Astrocyte (in vitro differentiated cells and primary cell): ENCODE data around the gene ANKRD33B. TPM values are rescaled to one million over a fixed set of nuclear protein-coding genes. Genes with fewer than 3 reads are reported as not detected.

Experiments
- DNase-seq: peaks from one replicate; pipeline ENCODE4 v3.0.0-alpha.2; 2010; ENCODE audit warnings: low read depth
- FAIRE-seq: peaks from 2 replicates; lab custom pipeline; 2011; peaks lifted over from hg19 to GRCh38; lab: Jason Lieb, UNC
- H2AFZ ChIP-seq: 2 replicates; pipeline ENCODE4 v1.6.0; 2012; ENCODE audit warnings: low read depth, low read length, inconsistent platforms
- H3K27ac ChIP-seq: 2 replicates; pipeline ENCODE4 v1.5.1; 2011; ENCODE audit warnings: low read depth, low read length, inconsistent platforms
- H3K27me3 ChIP-seq: 2 replicates; pipeline ENCODE4 v1.6.0; 2011; ENCODE audit warnings: low read length, inconsistent platforms; ENCODE audit not compliant: insufficient read depth
- H3K36me3 ChIP-seq: 2 replicates; pipeline ENCODE4 v1.5.1; 2011; ENCODE audit warnings: low read length, inconsistent platforms; ENCODE audit not compliant: insufficient read depth
- H3K4me1 ChIP-seq: 2 replicates; pipeline ENCODE4 v1.5.1; 2011; ENCODE audit warnings: low read length, inconsistent platforms; ENCODE audit not compliant: insufficient read depth
- H3K4me2 ChIP-seq: 2 replicates; pipeline ENCODE4 v1.6.0; 2012; ENCODE audit warnings: low read length, inconsistent platforms
- H3K4me3 ChIP-seq: 2 replicates; pipeline ENCODE4 v1.5.1; 2011; ENCODE audit warnings: low read depth, mild to moderate bottlenecking, low read length, inconsistent platforms; ENCODE audit not compliant: insufficient read depth
- H3K79me2 ChIP-seq: 2 replicates; pipeline ENCODE4 v1.6.0; 2012; ENCODE audit warnings: mild to moderate bottlenecking, low read length, inconsistent platforms; ENCODE audit not compliant: insufficient read depth
- H3K9ac ChIP-seq: 2 replicates; pipeline ENCODE4 v1.6.0; 2012; ENCODE audit warnings: mild to moderate bottlenecking, low read length, inconsistent platforms
- H3K9me3 ChIP-seq: 2 replicates; pipeline ENCODE4 v1.5.1; 2012; ENCODE audit warnings: low read depth, mild to moderate bottlenecking, low read length, inconsistent platforms; ENCODE audit not compliant: insufficient read depth
- H4K20me1 ChIP-seq: 2 replicates; pipeline ENCODE4 v1.6.0; 2012; ENCODE audit warnings: low read length, inconsistent platforms; ENCODE audit not compliant: insufficient read depth
- H3K27ac Mint-ChIP-seq: one replicate; pipeline ENCODE4 v1.8.0; 2021; ENCODE audit warnings: mild to moderate bottlenecking, mixed read lengths; ENCODE audit not compliant: unreplicated experiment
- H3K27me3 Mint-ChIP-seq: one replicate; pipeline ENCODE4 v1.8.0; 2021; ENCODE audit warnings: low read depth, mixed read lengths; ENCODE audit not compliant: unreplicated experiment
- H3K36me3 Mint-ChIP-seq: one replicate; pipeline ENCODE4 v1.8.0; 2021; ENCODE audit warnings: low read depth, mixed read lengths; ENCODE audit not compliant: unreplicated experiment
- H3K4me1 Mint-ChIP-seq: one replicate; pipeline ENCODE4 v1.8.0; 2021; ENCODE audit warnings: low read depth, mixed read lengths; ENCODE audit not compliant: unreplicated experiment
- H3K4me3 Mint-ChIP-seq: one replicate; pipeline ENCODE4 v1.8.0; 2021; ENCODE audit warnings: mild to moderate bottlenecking, moderate library complexity, mixed read lengths; ENCODE audit not compliant: unreplicated experiment
- H3K9me3 Mint-ChIP-seq: one replicate; pipeline ENCODE4 v1.8.0; 2021; ENCODE audit warnings: mild to moderate bottlenecking, mixed read lengths; ENCODE audit not compliant: unreplicated experiment
- EZH2 ChIP-seq: IDR thresholded peaks from 2 replicates; pipeline ENCODE4 v1.6.1; 2012; ENCODE audit warnings: mild to moderate bottlenecking, low read length, inconsistent platforms; ENCODE audit not compliant: insufficient read depth
- total RNA-seq: library from RNA; stranded (reverse); gene quantifications from 2 replicates; pipeline ENCODE4 v1.2.1, GENCODE V29; 2021
- TF ChIP-seq, protein P1 (sequence below): IDR thresholded peaks from 2 replicates; pipeline ENCODE4 v1.5.1; 2011; ENCODE audit warnings: low read depth, mild to moderate bottlenecking, inconsistent platforms, low read length, moderate library complexity; ENCODE audit not compliant: insufficient read depth

Gene ANKRD33B
- total RNA-seq, 1 donor from 2014 or later = 22.7 TPM

DNA sequence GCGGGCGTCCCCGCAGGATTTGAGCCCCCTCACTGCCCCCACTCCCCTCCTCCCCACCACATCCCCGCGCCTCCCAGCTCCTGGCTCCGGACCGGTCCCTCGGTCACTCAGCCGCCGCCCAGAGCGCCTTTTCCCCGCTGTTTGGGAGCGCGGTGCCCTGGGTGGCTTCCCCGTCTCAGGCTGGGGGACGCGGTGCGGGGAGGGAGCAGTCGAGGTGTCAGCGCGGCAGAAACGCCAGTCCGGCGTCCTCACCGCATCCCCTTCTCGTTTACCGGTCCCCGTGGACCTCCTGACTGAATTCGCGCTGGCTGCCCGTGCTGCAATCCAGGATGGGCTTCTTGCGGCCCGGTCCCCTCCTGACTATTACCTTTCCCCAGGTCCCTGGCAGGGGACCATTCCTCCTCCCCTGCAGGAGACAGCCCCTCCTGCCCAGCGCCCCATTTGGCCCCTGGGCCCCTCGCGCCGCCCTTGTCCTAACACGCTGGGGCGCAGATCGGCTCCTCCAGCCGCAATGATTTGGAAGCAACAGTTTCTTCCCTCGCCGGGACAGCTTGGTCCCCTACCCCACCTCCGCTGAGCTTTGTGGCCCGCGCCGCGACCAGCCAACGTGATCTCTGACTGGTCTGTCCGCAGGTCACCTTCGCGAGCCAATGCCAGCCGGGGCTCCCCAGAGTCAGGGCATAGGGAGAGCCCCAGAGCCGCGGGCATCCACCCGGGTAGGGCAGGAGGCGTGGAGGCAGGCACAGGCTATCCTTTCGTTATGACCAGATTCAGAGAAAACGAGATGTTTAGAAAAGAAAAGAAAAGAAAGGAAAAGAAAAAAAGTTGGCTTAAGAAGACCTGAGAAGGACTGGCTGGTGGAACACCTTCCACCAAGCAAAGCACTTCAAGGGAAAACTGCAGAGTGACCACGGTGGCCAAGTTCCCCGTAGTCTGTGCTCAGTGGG is 1.2 kb downstream of the ANKRD33B start:
- H3K36me3 ChIP-seq = no peaks in the 10 kb centered on the region
- Mint-ChIP-seq H3K4me1 (peaks cover 28% of the 10 kb centered on the region), H3K9me3 (no peaks in the 10 kb centered on the region), H3K27me3 (no peaks in the 10 kb centered on the region), H3K4me3 (peak overlapping the region; percentile 94), H3K27ac (peak overlapping the region; percentile 83), H3K36me3 (no peaks in the 10 kb centered on the region)
- DNase-seq (no peak), FAIRE-seq (no peak)
- H3K9me3 ChIP-seq = no peaks in the 10 kb centered on the region
- TF ChIP-seq EZH2 = no peak
- TF ChIP-seq, protein P1, sequence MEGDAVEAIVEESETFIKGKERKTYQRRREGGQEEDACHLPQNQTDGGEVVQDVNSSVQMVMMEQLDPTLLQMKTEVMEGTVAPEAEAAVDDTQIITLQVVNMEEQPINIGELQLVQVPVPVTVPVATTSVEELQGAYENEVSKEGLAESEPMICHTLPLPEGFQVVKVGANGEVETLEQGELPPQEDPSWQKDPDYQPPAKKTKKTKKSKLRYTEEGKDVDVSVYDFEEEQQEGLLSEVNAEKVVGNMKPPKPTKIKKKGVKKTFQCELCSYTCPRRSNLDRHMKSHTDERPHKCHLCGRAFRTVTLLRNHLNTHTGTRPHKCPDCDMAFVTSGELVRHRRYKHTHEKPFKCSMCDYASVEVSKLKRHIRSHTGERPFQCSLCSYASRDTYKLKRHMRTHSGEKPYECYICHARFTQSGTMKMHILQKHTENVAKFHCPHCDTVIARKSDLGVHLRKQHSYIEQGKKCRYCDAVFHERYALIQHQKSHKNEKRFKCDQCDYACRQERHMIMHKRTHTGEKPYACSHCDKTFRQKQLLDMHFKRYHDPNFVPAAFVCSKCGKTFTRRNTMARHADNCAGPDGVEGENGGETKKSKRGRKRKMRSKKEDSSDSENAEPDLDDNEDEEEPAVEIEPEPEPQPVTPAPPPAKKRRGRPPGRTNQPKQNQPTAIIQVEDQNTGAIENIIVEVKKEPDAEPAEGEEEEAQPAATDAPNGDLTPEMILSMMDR = no peak
- peak overlapping the region; percentile 92 for H3K4me2 ChIP-seq
- H3K27ac ChIP-seq = no peak overlapping the region
- H3K4me1 ChIP-seq = peaks cover 10% of the 10 kb centered on the region
- peak overlapping the region; percentile 86 for H3K9ac ChIP-seq
- H4K20me1 ChIP-seq = peaks cover 41% of the 10 kb centered on the region
- peak overlapping the region; percentile 68 for H3K4me3 ChIP-seq
- peaks cover 13% of the 10 kb centered on the region for H3K79me2 ChIP-seq
- H2AFZ ChIP-seq = peak overlapping the region; percentile 87
- no peaks in the 10 kb centered on the region for H3K27me3 ChIP-seq

DNA sequence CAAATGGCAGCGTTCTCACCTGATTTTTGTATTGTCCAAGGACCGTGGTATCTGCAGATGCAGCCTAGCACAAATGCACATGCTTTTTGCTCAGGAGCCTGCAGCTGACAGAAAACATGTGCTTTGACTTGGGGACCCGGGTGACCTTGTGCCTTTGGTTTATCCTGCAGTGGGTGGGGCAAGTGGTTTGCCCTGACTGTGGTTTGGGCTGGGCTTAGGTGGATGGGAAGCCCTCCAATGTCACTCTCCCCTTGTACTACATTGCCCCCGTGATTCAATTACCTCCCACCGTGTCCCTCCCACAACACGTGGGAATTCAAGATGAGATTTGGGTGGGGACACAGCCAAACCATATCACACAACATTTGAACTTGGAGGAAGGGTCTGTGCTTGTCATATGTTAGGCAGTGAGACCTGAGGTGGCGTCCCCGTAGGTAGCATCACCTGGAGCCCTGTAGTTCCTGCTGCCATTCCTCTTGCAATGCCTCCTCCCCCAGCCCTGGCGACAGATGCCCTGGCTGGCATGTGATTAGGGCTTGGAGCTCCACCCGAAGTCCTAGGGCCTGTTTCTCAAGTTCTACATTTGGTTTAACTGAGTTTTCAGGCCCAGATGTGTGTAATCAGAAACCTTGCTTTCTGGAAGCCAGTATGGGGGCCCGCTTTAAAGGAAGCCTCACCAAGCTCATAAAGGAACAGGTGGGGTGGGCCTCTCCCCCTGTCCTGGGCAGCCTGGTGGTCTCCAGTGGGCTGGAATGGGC is 2.1 kb downstream of the ANKRD33B start:
- Mint-ChIP-seq H3K27ac (peak overlapping the region; percentile 59), H3K4me1 (peaks cover 24% of the 10 kb centered on the region), H3K36me3 (no peaks in the 10 kb centered on the region), H3K27me3 (no peaks in the 10 kb centered on the region), H3K9me3 (no peaks in the 10 kb centered on the region), H3K4me3 (peak overlapping the region; percentile 94)
- Histone ChIP-seq H2AFZ (no peak overlapping the region), H3K27me3 (no peaks in the 10 kb centered on the region), H3K4me1 (peaks cover 10% of the 10 kb centered on the region), H3K27ac (no peak overlapping the region), H3K9me3 (no peaks in the 10 kb centered on the region), H3K9ac (no peak overlapping the region), H3K4me2 (peak overlapping the region; percentile 92), H3K4me3 (peak overlapping the region; percentile 68), H4K20me1 (peaks cover 41% of the 10 kb centered on the region), H3K36me3 (no peaks in the 10 kb centered on the region), H3K79me2 (peaks cover 13% of the 10 kb centered on the region)
- no peak for DNase-seq
- FAIRE-seq = no peak
- TF ChIP-seq EZH2 = no peak

DNA sequence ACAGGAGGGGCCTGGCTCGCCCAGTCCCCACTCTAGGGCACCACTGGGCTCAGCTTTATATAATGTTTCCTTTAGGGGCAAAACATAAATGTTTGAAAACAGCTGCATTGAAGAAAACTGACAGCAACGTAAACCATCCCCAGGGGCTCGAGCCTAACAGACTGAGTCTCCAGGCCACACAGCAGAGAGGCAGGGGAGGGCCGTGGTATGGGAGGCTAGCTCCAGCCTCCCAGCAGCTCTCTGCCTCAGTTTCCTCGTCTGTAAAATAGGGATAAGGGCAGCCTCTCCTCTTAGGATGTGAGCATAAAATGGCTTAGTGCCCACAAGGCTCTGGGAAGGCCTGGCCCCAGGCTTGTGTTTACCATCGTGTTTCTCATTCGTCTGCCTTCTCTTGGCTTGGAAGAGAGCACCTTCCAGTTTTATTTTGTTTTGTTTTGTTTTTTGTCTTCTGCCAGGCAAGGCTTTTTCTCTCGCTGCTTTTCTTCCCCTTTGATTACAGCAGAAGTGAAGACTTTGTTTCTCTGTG is 2.7 kb downstream of the ANKRD33B start:
- Histone ChIP-seq H3K36me3 (no peaks in the 10 kb centered on the region), H3K4me2 (peak overlapping the region; percentile 92), H3K4me3 (no peak overlapping the region), H3K27ac (no peak overlapping the region), H4K20me1 (peaks cover 41% of the 10 kb centered on the region), H3K9me3 (no peaks in the 10 kb centered on the region), H3K9ac (peak overlapping the region; percentile 6), H3K4me1 (peaks cover 10% of the 10 kb centered on the region), H3K79me2 (peaks cover 13% of the 10 kb centered on the region), H3K27me3 (no peaks in the 10 kb centered on the region), H2AFZ (no peak overlapping the region)
- Mint-ChIP-seq H3K4me1 (peaks cover 24% of the 10 kb centered on the region), H3K36me3 (peaks cover 1% of the 10 kb centered on the region), H3K9me3 (no peaks in the 10 kb centered on the region), H3K27ac (peak overlapping the region; percentile 26), H3K27me3 (no peaks in the 10 kb centered on the region), H3K4me3 (peak overlapping the region; percentile 94)
- TF ChIP-seq, protein P1 = no peak
- TF ChIP-seq EZH2 = no peak
- FAIRE-seq = no peak
- DNase-seq = no peak
